Activated CD8-positive, alpha-beta memory T cell treated with anti-CD3 and anti-CD28 coated beads for 48 hours (primary cell): ENCODE measurements around the gene ABR.
A peak's percentile ranks its signal among the peaks of the same experiment; 100 is the strongest.
"Not testable (repeated sequence)": the region's sequence is repeated elsewhere in the genome, so short reads cannot be mapped to it uniquely, and the experiment has no call there.

ENCODE experiments used
- DNase-seq, 3 experiments: peaks; one replicate each; pipeline ENCODE4 v3.0.0-alpha.2; 2020; ENCODE audit warnings: low read depth in 2 of 3, low spot score in 2 of 3

The ABR gene

DNA sequence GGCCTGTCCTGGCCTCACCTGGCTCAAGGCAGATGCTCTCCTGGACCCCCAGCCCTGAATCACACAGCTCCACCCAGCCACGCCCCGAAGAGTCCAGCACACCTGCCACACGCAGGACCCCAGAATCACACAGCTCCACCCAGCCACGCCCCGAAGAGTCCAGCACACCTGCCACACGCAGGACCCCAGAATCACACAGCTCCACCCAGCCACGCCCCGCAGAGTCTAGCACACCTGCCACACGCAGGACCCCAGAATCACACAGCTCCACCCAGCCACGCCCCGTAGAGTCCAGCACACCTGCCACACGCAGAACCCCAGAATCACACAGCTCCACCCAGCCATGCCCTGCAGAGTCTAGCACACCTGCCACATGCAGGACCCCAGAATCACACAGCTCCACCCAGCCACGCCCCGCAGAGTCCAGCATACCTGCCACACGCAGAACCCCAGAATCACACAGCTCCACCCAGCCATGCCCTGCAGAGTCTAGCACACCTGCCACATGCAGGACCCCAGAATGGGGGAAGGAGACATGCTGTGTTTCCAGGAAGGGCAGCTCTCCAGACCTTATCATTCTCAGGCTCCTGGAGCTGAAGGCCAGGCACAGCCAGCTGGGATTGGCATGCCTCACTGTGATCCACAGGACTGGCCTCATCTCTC is 105.7 kb downstream of the ABR start:
- not testable (repeated sequence) for DNase-seq

DNA sequence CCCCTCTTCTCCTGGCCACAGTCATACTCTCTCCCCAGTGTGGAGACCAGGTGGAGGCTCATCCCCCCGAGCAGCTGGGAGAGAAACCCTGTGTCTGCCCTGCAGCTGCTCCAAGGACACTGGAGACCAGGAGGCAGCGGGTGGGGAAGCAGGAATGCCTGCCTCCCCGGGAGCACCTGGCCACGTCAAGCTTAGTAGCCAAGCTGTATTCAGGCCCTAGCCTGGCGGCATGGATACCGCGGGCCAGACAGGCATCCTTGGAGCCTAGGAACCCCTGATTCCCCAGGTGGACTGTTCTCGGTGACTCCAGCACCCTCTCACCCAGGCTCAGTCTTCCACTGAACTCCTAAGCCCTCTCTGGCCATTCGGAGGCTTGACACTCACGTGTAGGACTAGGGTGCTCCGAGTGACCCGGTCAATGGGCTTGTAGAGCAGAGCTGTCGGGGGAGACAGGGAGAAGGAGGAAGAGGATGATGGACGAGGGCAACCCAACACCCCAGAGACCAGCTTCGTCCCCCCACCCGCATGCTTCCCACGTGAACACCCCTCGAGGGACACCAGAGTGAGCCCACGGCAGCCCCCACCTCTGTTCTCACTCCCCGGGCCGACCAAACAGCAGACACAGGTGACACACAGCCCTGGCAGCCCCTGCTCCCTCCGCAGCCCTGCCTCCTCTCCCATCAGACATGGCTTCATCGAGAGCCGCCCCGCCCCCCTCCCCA is 106.4 kb downstream of the ABR start:
- DNase-seq, result no peak

DNA sequence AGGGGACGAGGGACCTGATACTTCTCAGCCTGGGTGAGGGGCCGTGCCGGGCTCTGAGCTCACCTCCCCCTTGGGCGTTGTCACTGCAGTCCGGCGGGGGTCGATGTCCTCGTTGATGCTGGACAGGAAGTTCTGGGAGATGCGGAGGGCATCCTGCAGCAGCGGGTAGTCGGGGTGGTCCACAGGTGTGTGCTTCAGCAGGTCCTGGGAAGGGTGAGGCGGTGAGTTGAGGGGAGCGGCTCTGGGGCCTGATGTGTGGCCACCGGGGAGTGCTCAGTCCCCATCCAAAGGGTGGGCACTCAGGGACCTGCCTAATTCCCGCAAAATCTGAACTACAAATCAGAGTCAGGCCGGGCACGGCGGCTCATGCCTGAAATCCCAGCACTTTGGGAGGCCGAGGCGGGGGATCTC is 107.2 kb downstream of the ABR start:
- DNase-seq, result no peak

DNA sequence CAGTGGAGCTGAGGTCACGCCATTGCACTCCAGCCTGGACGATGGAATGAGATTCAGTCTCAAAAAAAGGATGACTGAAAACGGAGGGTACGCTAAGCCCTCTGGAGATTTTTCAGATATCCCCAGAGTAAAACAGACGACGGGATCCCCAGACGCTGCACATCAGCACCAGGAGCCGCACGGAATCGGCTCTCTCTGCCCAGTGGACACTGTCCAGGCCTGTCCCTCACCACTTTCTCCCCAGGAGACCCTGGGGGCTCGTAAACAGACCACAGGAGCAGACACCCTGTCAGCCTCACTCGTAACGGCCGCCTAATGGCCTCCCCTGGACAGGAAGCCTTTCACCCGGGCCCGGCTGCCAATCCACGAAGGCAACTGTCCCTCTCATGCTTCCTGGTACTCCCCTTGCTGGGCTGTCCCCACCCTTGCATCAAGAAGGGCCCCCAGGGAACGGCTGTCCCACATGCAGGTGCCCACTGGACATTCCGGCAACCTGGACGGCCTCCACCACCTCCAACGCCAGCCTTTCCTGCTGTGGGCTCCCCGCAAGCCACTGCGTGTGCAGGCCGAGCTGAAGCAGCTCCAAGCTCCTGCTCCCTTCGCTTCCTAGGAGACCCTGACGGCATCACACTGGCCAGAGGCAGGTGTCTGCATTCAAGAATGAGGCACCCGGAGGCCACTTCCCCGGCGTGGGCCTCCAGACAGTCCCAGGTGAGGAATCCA is 108.5 kb downstream of the ABR start:
- no peak for DNase-seq

DNA sequence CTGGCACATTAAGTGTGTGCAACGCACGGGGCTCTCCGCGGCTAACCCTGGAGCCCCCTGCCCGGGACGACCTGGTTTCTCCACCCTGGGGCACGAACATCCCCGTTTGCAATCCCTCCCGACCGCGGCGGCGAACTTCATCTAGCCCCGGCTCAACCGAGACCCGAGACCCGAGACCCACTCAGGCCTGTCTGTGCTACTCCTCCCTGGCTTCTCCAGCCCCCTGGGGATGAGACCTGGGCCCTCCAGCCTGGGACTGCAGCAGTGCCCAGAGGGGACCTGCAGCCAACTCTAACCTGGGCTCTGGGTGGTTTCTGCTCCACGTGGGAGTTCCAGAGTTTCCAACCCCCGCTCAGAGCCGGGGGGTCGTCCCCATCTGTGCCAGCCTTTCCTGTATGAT is 109.4 kb downstream of the ABR start:
- DNase-seq, result no peak

DNA sequence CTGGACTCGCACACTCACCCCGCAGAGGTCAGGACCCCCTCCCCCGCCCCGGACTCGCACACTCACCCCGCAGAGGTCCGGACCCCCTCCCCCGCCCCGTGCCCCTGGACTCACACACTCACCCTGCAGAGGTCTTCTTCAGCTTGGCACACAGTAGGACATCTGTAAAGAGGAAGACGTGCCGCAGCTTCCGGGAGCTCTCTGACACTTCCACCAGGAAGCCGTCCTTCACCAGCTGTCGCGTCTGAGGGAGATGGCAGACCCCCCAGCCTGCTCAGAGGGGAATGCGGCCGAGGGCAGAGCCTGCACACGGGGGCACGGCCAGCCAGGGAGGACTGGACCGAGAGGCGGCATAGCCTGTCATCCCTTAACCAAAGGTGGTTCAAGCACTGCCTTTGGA is 109.9 kb downstream of the ABR start:
- DNase-seq, result no peak

DNA sequence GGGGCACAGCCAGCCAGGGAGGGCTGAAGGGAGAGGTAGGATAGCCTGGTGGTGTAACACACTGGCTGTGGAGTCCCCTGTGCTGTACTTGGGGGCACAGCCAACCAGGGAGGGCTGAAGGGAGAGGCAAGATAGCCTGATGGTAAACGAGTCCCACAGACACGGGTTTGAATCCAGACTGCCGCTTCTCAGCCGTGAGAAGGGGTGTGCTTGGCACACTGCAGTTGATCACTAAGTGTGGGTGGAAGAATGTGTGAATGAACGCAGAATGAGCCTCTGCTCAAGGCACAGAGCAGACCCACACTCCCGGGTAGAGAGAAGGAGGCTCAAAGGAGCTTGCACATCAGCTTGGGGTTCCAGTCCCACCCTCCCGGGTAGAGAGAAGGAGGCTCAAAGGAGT is 111.4 kb downstream of the ABR start:
- no peak for DNase-seq

DNA sequence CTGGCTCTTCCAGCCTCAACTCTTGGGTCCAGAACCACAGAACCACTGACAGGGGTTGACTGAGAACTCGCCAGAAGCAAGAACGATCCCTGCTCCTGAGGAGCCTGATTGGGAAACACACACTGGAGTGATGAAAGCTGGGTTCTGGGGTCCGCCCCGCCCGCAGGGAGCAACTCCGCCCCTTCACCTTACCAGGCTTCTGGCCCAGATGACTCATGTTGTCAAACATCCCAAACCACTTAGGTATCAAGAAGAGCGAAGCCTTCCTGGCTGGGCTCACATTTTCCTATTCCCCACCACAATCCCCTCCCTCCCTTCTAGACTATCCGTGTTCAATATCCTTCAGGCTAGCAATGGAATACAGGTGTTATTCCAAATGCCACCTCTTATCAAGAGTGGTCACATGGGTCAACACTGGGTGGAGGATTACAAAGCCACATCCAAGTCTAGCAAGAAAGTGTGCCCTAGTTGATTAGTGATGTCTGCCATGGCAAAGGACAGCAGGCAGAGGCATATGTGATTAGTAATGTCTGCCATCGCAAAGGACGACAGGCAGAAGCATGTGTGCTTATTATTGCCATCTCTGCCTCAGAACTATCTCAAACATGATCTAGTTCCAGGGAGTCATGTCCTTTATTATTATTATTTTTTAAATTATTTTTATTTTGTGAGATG is 112.4 kb downstream of the ABR start:
- no peak for DNase-seq

DNA sequence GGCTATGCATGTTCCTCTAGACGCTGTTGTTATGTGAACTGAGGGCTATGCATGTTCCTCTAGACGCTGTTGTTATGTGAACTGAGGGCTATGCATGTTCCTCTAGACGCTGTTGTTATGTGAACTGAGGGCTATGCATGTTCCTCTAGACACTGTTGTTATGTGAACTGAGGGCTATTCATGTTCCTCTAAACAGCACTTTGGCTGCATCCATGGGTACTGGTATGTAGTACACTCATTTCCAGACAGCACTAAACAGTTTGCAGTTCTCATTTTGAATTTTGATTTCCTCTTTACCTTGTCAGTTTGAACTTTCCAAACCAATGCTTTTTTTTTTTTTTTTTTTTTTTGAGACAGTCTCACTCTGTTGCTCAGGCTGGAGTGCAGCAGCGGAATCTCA is 114.4 kb downstream of the ABR start:
- not testable (repeated sequence) for DNase-seq

DNA sequence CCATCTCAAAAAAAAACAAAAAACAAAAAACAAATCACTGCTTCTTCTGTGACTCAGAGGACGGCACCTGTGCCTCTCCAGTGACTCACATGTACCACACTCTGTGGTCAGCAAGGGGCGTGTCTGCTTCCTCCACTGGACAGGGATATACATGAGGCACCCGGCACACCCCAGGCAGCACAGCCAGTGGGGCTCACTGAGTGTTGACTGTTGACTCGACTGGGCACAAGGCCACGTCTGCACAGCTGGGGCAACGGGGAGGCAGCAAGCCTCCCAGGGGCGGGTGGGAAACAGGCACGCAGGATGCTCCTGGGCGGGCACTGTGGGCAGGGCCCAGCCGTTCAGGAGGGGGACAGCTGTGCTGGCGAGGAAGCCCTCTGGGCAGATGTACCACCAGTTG is 118.8 kb downstream of the ABR start:
- no peak for DNase-seq

DNA sequence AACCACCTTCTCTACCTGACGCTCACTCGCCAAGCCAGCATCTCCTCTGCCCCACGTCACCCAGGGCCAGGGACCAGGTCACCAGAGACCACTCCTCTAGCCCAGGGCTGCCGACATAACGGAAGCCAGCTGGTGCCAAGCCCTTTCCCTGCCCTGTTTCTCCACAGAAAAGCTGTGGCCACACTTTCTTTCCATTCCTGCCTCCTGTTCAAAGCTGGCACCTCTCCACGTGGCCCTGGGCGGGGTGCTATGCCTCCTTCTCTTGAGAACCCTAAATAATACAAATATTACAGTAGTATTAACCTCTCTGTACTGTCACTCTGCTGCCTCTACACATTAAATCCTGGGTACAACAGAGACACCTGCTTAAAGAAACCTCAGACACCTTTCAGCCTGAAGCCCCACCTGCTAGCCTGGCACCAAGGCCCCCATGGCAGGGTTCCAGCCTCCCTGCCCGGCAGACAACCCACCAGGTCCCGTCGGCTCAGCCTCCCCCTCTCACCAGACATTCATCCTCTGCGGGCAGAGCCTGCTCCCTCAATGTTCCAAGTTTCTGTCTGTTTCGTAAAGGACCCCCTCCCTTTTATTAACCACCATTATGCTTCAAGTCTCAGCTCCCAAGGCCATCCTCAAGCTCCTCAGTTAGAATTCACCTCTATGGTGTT is 120.5 kb downstream of the ABR start:
- no peak for DNase-seq

DNA sequence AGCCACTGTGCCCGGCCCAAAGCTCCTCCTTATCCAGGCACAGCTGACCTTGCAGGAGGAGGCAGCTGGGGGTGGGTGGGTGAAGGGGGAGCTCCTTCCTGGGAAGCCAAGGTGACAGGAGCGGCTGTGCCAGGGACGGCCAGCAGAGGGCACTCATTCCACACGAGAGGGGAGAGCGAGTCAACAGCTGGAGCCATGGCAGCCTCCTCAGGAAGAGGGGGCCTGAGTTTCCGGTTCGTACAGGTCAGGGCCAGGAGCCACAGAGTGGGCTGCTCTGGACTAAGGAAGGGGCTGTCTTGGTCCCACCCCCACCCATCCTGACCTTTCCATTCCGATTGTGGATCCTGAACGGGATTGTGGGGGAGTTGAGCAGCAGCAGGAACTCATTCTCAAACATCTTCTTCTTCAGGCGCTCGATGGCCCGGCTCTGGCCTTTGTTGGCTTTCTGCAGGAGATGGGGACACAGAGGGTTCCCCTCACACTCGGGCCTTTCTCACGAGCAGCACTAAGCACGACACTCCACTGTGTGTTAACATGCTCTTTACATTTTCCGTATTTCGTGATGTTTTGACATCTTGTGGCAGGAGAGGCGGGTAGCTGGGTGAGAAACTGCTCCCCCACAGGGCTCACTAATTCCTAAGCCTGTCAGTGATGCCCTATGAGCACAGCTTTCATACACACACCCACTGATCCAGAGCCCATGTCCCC is 121.2 kb downstream of the ABR start:
- DNase-seq, result peak in 2 of 3 experiments; percentile 52 to 55

DNA sequence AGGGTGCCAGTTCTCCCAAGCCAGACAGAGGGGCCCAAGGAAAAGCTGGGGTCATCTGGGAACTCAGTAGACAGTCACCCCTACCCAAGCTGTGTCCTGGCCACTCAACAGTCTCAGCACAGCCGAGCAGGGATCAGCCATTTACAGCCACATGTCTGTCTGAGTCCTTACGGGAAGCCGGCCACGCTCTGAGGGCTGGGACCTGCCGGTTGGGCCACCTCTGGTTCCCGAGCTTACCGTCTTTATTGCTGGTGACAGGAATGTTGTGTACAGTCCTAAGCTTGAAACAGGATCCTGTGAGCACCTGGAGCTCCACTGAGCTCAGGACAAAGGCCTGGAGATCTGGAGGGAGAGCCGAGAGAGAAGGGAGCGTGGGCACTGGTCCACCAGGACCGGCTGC is 123.0 kb downstream of the ABR start:
- DNase-seq, result no peak

DNA sequence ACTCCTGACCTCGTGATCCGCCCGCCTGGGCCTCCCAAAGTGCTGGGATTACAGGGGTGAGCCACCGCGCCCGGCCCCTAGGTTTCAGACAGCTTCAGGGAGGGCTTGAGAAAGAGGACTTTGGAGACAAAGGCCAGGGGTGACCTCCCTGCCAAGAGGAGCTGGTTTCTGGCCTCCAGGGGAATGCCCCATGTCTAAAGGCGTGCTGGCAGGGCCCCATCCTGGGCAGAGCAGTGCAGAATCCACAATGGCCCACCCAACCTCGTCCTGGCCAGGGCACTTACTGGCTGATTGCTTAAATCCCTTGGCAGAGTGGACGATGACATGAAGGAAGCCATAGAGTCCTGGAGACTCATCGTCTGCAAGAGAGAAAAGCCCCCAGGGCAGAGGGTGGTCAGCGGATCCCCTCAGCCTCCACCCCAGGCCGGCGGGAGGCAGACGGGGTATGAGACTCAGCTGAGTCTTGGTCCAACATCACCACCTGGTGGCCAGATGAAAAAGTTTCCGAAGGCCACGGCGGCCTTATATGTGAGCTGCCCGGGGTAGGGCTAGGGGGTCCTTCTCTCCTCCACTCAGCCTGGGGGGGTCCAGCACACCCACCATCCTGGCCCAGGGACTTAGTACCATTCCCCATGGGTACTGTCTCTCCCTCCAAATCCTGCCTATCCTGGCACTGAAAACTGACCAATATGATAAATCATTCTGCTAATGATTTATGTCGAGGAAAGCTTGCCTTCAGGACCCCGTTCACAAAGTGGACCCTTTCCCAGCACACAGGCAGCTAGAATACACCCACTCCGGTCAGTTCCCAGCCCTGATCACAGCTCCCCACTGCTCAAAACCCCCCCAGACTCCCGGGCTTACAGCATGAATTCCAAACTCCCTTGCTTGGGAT is 123.8 kb downstream of the ABR start:
- DNase-seq, result peak in 1 of 3 experiments; percentile 16

DNA sequence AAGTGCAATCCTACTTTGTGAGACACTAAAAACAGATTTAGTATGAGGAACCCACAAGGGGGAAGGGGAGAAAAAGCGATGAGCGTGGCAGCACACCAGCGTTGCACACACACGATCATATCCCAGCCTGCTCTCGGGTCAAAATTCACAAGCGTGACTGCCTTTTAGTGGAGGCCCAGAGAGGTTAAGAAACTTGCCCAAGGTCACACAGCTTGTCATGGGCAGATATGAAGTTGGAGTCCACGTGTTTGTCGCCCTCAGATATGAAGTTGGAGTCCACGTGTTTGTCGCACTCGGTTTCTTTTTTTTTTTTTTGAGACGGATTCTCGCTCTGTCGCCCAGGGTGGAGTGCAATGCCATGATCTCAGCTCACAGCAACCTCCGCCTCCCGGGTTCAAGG is 124.5 kb downstream of the ABR start:
- no peak for DNase-seq

DNA sequence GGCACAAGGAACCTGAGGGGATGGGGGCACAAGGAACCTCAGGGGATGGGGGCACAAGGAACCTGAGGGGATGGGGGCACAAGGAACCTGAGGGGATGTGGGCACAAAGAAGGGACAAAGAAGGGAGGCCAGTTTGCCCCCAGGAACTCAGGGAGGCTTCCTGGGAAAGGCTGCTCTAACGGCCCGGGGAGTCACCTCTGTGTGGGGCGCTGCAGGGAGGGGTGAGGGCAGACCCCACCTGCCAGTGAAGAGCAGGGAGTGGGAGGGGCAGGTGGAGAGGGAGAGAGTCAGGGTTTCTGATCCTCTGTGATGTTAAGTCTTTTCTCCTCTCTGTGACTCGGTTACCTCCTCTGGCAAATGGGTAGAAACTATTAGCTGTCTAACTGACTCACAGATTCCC is 125.1 kb downstream of the ABR start:
- DNase-seq, result no peak

DNA sequence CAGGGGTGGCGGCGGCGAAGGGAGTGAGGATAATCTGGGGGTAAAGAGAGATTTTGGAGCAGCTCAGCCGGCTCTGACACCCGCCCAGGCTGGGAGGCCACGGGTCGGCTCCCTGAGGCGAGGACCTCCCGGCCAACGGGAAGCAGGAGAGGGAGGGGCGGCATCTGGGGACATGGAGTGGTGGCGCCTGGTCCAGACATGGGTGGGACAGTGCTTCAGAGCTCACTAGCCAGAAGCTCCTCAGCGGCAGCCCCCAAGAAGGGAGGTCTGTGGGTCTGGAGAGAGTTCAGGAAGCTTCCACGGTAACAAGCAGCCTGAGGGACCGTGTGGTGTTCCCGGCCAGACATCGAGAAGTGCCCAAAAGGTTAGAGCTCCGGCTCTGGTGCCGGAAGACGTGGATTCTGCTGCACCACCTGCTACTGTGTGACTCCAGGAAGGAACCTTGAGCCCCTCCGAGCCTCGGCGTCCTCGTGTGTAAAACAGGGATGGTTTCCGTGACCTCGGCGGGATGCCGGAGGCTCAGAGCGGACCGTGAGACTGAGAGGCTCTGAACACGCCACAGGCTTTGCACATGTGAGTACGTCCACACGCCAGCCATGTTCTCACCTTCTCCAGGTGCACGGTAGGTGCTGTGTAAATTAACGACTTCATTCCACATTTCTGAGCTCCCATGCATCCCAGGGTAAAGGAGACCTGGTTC is 126.0 kb downstream of the ABR start:
- no peak for DNase-seq

DNA sequence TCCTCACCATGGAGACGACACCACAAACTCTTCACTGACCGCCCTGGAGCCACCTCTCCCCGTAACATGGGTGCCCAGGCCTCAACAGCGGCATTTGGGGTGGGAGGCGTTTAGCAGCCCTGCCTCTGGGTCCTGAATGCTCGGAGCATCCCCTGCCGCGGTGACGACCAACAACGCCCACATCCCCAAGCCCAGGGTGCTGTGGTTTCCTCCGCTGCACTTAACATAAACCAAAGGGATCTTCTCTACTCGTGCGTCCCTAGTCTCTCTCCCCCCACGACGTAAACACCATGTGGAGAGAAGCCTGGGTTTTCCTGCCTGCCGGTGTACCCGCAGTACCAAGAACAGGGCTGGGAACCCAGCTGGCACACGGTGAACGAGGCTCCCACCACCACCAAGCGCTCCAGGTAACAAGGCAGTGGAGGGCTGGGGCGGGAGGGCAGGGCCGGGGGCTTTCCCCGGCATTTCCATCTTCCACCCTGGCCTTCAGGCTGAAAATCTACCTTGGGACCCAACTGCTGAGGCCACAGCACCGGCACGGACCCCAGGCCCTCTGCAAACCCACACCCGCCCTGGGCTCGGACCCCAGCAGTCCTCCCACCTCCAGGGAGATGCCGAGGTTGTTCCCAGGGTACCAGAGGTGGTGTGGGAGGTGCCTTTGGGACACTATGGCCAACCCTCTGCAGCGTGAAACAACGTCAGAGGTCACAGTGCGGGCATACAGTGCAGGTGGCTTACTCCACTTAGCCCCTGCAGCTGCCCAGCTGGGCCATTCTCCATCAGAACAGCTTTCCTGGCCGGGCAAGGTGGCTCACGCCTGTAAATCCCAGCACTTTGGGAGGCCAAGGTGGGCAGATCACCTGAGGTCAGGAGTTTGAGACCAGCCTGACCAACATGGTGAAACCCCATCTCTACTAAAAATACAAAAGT is 128.5 kb downstream of the ABR start:
- no peak for DNase-seq
